VCaP (cell line): Measurements from ENCODE around the gene SPSB2.
A peak's percentile ranks its signal among the peaks of the same experiment; 100 is the strongest.

ENCODE experiments used
- H3K27ac ChIP-seq: fragments of 450-650 bp; 2 replicates; pipeline ENCODE4 v1.5.1; 2017
- CTCF ChIP-seq: fragments of 450-650 bp; conservative IDR thresholded peaks from 2 replicates; pipeline ENCODE4 v1.5.1; 2017; ENCODE audit warnings: mild to moderate bottlenecking, moderate library complexity

Gene SPSB2

GRCh38 chr12:6847676-6848075 lies 25.4 kb downstream of the SPSB2 start:
- TF ChIP-seq CTCF = no peak
- H3K27ac ChIP-seq = no peak overlapping the region

- no peak for TF ChIP-seq CTCF
- no peak overlapping the region for H3K27ac ChIP-seq
Measured at GRCh38 chr12:6846316-6846869, 26.7 kb downstream of the SPSB2 start.

DNA sequence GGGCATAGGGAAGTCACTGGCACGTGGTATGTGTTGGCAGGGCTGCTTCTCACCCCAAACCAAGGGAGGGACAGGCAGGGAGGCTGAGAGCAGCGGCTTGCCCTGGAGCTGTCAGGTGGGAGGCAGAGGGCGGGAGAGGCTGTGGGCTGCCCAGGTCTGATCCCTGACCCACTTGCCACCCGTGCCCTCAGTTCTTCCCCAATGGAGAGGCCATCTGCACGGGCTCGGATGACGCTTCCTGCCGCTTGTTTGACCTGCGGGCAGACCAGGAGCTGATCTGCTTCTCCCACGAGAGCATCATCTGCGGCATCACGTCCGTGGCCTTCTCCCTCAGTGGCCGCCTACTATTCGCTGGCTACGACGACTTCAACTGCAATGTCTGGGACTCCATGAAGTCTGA lies 27.7 kb downstream of the SPSB2 start:
- no peak for TF ChIP-seq CTCF
- no peak overlapping the region for H3K27ac ChIP-seq

GRCh38 chr12:6843118-6843902 lies 29.8 kb downstream of the SPSB2 start:
- TF ChIP-seq CTCF = 0 out of 2 replicates have a peak, but pooled peaks have one; percentile 11
- no peak overlapping the region for H3K27ac ChIP-seq

DNA sequence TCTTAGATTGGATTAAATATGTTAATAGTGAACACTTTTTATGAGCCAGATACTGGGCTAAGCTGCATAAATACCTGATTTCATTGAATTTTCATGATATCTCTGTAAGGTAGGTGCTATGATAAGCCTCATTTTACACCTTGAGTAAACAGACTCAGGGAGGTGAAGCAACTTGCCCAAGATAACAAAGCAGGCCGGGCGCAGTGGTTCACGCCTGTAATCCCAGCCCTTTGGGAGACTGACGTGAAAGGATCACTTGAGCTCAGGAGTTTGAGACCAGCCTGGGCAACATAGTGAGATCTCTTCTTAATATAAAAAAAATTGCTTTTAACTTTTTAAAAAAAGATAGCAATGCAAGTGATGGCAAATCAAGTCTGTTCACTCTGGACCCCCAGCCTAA lies 31.0 kb downstream of the SPSB2 start:
- TF ChIP-seq CTCF = no peak
- no peak overlapping the region for H3K27ac ChIP-seq

- H3K27ac ChIP-seq = no peak within 1 kb of the TSS
- no peak for TF ChIP-seq CTCF
Measured at GRCh38 chr12:6840761-6841515, 32.2 kb downstream of the SPSB2 start, which contains the start of gene GNB3. TSS of gene GNB3 (plus strand) at chr12:6840925. CDS start at chr12:6841288, 363 bp downstream.

GRCh38 chr12:6840330-6840729 lies 32.8 kb downstream of the SPSB2 start:
- no peak overlapping the region for H3K27ac ChIP-seq
- no peak for TF ChIP-seq CTCF
